HL-60/S4 treated with retinoic acid at 250 ng/mL for 4 days and 3 days (cell line): Measurements from ENCODE around the gene IL10RA.

Experiments used
- in situ Hi-C: fragments of 300-500 bp; cut with MboI; formaldehyde crosslinking; loops from 2 replicates; pipeline ENCODE4 v1.7.0; 2022; ENCODE audit warnings: low sequenced_read_pairs

Gene IL10RA

DNA sequence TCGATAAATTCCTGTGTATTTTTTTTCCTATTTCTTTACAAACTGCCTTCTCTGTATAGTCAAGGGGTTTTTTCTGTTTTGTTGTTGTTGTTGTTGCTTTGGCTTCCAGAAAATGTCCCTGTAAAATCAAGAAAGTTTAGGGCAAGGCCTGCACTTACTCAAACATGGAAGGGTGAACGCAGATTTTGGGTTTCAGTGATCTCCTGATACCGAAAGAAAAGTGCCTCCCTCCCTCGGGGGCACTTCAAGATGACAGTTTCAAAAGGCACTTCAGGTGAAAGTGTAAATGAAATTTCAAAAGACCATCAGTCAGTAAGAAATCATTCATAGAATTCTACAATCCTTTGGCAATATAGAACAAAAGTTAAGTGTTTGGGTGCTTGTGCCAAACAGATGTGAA lies 47.2 kb downstream of the IL10RA start:
- in situ Hi-C loops = no loop called here

DNA sequence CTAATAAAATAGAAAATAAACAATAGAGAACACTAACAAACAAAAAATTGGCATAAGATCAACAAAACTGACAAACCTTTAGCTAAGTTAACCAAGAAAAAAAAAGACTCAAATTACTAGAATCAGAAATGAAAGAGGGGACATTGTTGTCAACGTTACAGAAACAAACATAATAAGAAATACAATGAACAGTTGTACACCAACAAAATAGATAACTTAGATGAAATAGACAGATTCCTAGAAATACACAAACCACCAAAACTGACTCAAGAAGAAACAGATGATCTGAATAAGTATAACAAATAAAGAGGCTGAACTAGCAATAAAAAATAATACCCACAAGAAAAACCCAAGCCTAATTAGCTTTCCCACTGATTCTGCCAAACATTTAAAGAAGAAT lies 55.9 kb downstream of the IL10RA start:
- in situ Hi-C loops = loop anchor here (10.0 kb wide), 1 partner anchor 87 kb away; no protein-coding TSS in a partner anchor

DNA sequence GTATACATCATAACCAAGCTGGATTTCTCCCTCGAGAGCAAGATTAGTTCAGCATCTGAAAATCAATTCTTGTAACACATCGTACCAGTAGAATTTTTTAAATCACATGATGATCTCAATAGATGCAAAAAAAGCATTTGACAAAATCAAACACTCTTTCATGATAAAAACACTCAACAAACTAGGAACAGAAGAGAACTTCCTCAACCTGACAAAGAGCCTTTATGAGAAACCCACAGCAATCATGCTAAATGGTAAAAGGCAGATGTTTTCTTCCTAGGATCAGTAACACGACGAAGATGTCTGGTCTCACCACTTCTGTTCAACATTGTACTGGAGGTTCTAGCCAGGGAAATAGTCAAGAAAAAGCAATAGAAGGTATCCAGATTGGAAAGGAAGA lies 56.6 kb downstream of the IL10RA start:
- in situ Hi-C loops = loop anchor here (10.0 kb wide), 1 partner anchor 88 kb away; no protein-coding TSS in a partner anchor

- in situ Hi-C loops = loop anchor here (10.0 kb wide), 1 partner anchor 90 kb away; no protein-coding TSS in a partner anchor
Measured at GRCh38 chr11:118045191-118045590, 59.0 kb downstream of the IL10RA start.

DNA sequence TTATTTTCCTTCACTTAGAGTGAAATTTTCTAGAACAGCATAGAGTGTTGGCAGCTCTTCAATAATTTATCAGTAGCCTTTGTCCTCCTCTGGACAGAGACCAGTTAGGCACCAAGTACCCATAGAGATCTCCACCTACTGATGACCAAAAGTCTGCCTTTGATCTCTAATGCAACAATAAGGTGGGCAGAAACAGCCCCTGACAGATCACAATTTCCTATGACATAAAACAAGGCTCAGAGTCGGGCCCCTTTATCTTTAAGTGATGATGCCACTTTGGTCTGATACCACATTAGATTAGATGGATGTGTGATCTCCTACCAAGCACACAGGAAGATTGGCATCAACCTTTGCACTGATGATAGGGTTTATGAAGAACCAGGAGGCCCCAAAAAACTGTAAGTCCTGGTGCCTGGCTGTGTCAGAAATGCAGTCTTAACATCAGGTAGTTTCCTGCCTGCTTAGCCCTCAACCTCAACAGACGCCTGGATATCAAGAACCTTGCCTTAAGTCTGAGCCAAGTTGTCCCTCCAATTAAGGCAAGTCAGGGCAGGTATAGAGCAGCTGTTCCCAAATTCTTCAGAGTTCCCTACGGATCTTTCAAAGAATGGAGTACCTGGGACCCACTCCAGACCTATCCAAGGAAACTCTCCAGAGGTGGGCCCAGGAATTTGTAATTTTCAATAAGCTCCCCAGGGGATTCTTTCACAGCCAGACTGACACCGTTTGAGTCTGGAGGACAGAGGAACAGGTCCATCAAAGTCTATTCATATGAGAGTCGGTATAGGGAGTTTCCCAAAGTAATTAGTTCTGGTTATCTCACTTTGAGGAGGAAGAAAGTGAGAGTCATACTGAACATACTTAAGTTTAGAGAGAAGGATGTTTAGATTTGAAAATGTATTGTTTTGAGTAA lies 60.1 kb downstream of the IL10RA start:
- in situ Hi-C loops = loop anchor here (10.0 kb wide), 1 partner anchor 92 kb away; no protein-coding TSS in a partner anchor

DNA sequence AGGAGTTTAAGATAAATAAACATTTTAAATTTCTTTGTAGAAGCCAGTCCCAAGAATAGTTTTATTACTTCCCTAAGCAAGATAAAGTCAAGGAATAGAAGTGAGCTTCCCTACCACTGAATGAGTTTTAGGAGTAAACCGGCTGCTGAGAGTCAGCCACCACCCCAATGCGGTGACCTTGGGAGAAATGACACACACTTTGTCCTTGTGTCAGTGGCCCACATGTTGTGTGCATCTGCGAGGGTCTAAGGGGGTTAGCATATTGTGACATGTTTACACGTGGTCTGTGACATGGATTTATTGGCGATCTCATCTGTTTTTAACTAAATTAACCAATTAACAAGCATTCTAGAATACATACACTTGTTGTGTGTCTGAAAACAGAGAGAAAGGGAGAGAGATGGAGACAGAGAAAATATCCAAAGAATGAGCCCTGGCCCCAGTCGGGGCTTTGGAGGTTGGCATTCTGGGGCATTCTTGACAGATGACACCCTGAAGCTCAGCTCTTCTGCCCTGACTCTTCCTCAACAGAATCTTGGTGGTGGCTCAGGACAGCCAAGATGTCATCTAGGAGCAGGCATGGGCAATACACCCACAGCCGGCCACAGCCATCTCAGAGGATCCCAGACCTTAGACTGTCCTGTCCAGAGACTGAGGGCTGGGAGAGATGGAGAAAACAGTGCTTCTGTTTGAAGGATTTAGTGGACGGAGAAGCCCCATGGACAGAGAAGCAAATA lies 60.9 kb downstream of the IL10RA start:
- in situ Hi-C loops = loop anchor here (10.0 kb wide), 1 partner anchor 92 kb away; no protein-coding TSS in a partner anchor

GRCh38 chr11:118047749-118048148 lies 61.6 kb downstream of the IL10RA start:
- in situ Hi-C loops = loop anchor here (10.0 kb wide), 1 partner anchor 93 kb away; no protein-coding TSS in a partner anchor

DNA sequence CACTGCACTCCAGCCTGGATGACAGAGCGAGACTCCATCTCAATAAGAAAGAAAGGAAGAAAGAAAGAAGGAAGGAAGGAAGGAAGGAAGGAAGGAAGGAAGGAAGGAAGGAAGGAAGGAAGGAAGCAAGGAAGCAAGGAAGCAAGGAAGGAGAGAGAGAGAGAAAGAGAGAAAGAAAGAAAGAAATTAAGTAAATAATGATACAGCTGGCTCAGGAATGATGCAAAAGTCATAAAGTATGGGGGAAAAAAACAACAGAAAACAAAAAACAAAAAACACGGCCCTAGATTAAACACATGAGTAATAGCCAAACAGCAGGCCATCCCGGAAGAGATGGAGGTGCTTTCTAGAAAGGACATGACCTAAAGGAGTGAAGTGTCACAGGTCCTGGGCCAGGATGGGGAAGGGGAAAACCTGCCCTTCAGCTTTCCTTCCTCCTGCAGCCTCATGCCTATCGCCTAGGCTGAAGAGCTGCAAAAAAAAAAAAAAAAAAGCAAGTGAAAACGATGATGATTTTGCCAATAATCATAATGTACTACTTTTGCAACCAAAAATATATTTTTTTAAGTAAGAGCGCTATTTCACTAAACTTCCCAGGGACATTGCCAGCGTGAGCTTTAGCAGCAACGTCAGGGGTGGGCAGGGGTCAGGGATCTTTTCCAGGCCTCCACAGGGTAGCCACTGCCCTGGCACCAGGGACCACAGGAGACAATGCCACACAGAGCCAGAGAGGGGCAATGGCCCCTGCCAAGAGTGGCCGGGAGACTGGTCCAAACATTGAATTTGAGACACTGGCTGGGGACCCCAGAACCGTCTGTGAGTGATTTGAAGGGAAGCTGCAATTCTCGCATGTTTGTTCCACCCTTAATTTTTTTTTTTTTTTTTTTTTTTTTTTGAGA lies 62.5 kb downstream of the IL10RA start:
- in situ Hi-C loops = loop anchor here (10.0 kb wide), 1 partner anchor 94 kb away; no protein-coding TSS in a partner anchor

GRCh38 chr11:118049771-118050170 lies 63.6 kb downstream of the IL10RA start:
- in situ Hi-C loops = loop anchor here (10.0 to 25.0 kb wide), 3 partner anchors 95 to 612 kb away; no protein-coding TSS in a partner anchor

GRCh38 chr11:118050208-118050891 lies 64.2 kb downstream of the IL10RA start:
- in situ Hi-C loops = loop anchor here (25.0 kb wide), 2 partner anchors 213 to 613 kb away; no protein-coding TSS in a partner anchor
